ELF-1 (cell line): ENCODE results near the gene MUC5B.

ENCODE experiments used
- DNase-seq: peaks from one replicate; pipeline ENCODE4 v3.0.0-alpha.2; 2016; ENCODE audit warnings: low read depth, low spot score

The MUC5B gene

GRCh38 chr11:1280116-1281035 lies 57.5 kb downstream of the MUC5B start:
- DNase-seq: no peak

GRCh38 chr11:1281326-1281973 lies 58.6 kb downstream of the MUC5B start:
- no peak for DNase-seq

GRCh38 chr11:1281974-1282365 lies 59.1 kb downstream of the MUC5B start:
- peak; percentile 47 for DNase-seq

- no peak for DNase-seq
Measured at GRCh38 chr11:1283091-1283511, 60.2 kb downstream of the MUC5B start.

- no peak for DNase-seq
Measured at GRCh38 chr11:1283906-1284305, 61.0 kb downstream of the MUC5B start.

GRCh38 chr11:1285316-1285744 lies 62.5 kb downstream of the MUC5B start:
- DNase-seq: no peak

- DNase-seq: no peak
Measured at GRCh38 chr11:1285876-1286275, 63.0 kb downstream of the MUC5B start.

GRCh38 chr11:1287928-1288327 lies 65.1 kb downstream of the MUC5B start:
- no peak for DNase-seq

- DNase-seq: no peak
Measured at GRCh38 chr11:1288426-1289151, 65.7 kb downstream of the MUC5B start.

- DNase-seq: no peak
Measured at GRCh38 chr11:1289211-1289935, 66.5 kb downstream of the MUC5B start.

GRCh38 chr11:1290052-1291040 lies 67.5 kb downstream of the MUC5B start:
- no peak for DNase-seq

GRCh38 chr11:1291295-1292017 lies 68.6 kb downstream of the MUC5B start:
- DNase-seq: no peak

GRCh38 chr11:1292018-1292643 lies 69.3 kb downstream of the MUC5B start:
- no peak for DNase-seq

GRCh38 chr11:1292644-1293618 lies 70.1 kb downstream of the MUC5B start:
- DNase-seq: no peak

- no peak for DNase-seq
Measured at GRCh38 chr11:1293619-1294015, 70.8 kb downstream of the MUC5B start.

- no peak for DNase-seq
Measured at GRCh38 chr11:1295086-1295485, 72.2 kb downstream of the MUC5B start.

- DNase-seq: no peak
Measured at GRCh38 chr11:1295591-1295990, 72.7 kb downstream of the MUC5B start.

GRCh38 chr11:1296287-1296686 lies 73.4 kb downstream of the MUC5B start:
- no peak for DNase-seq
